GM18519 (cell line): ENCODE data around the gene SH3GLB1.
"Not testable (repeated sequence)": the region's sequence is repeated elsewhere in the genome, so short reads cannot be mapped to it uniquely, and the experiment has no call there.

Experiments used
- ATAC-seq: cut with Tn5 transposase; IDR thresholded peaks from one replicate; pipeline ENCODE4 v1.9.1; 2021; ENCODE audit warnings: mild to moderate bottlenecking, moderate library complexity; ENCODE audit not compliant: unreplicated experiment, low FRiP score

Gene SH3GLB1

GRCh38 chr1:86704458-86704971, at the start of gene SH3GLB1:
Gene SH3GLB1 (plus strand): TSS chr1:86704576. CDS start chr1:86704900, 324 bp downstream.
- peak; percentile 76 for ATAC-seq

GRCh38 chr1:86658381-86658780, 46.0 kb upstream of the SH3GLB1 start:
- ATAC-seq: not testable (repeated sequence)

DNA sequence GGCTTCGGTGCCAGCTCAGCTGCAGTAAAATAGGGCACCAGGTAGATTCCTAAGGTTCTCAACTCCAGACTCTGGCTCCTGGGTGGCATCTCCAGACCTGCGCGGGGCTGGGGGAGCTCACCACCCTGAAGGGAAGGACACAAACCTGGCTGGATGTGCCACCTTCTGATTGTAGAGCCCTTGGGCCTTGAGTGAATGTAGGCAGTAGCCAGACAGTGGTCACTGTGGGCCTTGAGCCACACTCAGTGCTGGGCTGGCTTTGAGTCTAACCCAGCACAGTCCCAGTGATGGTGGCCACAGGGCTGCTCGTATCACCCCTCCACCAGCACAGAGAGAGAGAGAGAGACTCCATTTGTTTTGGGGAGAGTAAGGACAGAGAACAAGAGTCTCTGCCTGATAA, 38.0 kb upstream of the SH3GLB1 start:
- ATAC-seq: no peak

DNA sequence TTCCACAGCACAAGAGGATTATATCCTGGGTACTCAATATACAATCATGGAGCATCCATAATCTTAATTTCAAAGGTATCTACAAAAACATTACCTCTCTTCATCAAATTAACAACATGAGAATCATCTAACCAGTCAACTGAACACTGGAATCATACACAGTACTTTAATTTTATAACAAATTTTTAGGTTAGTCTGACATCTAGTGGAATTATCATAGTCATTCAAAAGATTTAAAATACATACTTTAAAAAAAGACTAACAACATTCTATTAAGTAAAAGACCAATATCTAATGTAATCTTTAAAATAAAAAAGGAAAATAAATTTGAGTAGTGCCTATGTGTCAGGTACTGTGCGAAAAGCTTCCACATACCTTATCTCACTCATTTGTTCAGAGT, 16.8 kb upstream of the SH3GLB1 start:
- no peak for ATAC-seq

GRCh38 chr1:86692641-86693040, 11.7 kb upstream of the SH3GLB1 start:
- no peak for ATAC-seq

DNA sequence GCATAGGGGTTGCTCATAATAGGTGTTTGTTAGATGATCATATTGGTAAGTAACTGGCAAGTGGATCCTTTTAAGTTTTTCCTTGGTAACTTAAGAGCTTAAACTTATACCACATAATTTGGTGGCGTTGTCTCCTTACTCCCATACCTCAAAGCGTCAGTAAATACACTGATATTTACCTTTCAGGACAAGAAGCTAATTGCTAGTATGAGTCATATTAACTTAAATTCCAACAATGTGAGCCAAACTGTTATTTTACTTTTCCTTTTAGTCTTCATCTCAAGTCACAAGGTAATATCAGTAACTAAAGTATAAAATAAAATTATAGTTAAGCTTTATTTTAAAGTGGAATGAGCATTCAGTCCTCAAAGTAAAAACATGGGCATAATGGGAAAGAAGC, 9.0 kb upstream of the SH3GLB1 start:
- ATAC-seq: no peak

GRCh38 chr1:86696522-86696921, 7.9 kb upstream of the SH3GLB1 start:
- no peak for ATAC-seq

- ATAC-seq: no peak
These were observed 5.2 kb upstream of the SH3GLB1 start for GRCh38 chr1:86699186-86699585.

DNA sequence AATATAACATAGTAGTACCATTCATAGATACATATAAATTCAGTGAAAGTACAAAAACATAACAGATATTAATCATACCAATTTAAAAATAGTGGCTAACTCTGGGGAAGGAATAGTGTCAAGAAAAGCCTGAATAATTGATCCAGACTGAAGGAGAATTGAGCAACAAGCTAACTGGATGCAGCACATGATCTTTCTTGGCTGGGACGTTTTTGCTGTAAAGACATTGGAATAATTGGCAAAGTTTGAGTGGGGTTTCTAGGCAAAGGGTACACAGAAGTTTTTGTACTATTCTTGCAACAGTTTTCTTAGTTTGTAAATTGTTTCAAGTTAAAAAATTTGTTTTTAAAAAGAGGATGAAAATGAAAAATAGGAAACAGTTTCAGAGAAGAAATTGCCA, 2.6 kb upstream of the SH3GLB1 start:
- no peak for ATAC-seq

DNA sequence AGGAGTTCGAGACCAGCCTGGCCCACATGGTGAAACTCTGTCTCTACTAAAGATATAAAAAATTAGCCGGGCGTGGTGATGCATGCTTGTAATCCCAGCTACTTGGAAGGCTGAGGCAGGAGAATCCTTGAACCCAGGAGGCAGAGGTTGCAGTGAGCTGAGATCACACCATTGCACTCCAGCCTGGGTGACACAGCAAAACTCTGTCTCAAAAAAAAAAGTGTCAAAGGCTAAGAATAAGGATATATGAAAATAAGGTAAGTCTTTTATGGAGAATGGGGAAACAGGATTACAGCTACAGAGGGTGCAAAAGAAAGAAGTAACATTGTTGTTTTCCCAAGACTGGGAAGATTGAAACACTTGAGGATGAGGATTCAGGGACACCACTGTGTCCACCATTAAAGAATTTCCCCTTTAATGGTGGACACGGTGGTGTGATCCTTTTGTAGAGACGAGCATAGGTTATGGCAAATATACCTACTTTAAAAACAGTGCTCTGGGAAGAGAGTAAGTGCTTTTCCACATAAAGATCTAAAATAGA, 1.4 kb upstream of the SH3GLB1 start:
- ATAC-seq: not testable (repeated sequence)

- peak; percentile 24 for ATAC-seq
These were observed 499 bp upstream of the SH3GLB1 start for GRCh38 chr1:86703696-86704457.

DNA sequence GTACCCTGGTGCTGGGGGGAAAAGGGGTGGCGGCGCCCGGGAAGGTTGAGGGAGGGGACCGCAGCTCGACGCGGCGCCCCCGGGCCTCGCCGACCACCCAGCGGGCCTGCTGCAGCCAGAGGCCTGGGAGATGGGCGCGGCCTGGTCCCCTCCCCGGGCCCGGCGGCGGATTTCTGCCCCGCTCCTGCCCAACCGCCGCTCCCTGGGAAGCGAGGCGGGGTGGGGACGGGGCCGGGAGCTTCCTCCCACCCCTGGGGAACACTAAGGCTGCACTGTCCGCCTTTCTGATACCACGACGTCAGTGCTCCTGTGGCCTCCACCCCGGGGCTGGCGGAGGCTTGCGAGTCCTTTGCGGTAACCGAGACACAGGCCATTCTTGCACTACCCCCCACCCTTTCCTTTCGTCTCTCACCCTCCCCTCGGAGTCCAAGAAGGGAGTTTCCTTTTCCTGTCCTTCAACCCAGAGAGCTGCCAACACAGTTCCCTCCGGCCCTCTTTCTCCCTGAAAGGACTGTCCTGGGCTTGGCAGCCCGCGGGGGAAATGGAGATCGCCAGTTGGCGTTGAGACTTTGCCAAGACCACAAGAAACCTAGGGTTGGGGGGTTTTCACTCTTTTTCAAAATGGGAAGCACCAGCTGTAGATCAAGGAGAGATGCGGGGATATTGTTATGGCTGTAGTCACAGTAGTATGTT, 742 bp downstream of the SH3GLB1 start:
- ATAC-seq: peak; percentile 7

DNA sequence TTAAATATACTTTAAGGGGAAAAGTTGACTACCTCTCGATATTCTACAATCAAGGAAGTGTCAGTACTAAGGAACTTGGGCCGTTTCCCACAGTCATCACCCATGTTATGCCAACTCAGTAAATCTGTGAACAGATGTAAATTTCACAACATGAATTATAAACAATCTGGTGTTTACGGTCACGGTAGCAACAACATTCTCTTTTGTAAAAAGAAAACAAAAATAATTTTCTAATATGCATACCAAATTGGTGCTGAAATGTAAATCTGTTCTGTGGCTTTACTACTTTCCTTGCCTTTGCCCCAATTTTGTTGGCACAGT, 1.2 kb downstream of the SH3GLB1 start:
- ATAC-seq: no peak

- ATAC-seq: no peak
These were observed 1.8 kb downstream of the SH3GLB1 start for GRCh38 chr1:86706018-86706635.

- no peak for ATAC-seq
These were observed 4.5 kb downstream of the SH3GLB1 start for GRCh38 chr1:86708920-86709319.

GRCh38 chr1:86712088-86712860, 7.9 kb downstream of the SH3GLB1 start:
- no peak for ATAC-seq

DNA sequence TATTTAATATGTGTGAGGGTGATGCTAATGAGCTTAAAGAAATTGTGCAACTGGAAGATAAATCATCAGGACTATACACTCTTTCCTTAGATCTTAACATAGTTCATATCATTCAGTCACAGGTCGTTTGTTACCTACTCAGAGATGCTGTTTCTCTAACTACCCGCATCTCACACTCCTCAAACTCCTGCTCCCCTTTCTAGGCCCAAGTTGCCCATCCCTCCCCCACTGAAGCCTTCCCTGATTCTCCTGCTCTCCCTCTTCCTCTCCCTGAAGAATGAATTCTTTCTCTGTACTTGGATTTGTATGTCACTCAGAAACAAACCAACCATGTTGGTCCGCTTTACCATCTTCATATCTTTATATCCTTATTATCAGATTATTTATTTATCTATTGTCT, 9.1 kb downstream of the SH3GLB1 start:
- no peak for ATAC-seq

DNA sequence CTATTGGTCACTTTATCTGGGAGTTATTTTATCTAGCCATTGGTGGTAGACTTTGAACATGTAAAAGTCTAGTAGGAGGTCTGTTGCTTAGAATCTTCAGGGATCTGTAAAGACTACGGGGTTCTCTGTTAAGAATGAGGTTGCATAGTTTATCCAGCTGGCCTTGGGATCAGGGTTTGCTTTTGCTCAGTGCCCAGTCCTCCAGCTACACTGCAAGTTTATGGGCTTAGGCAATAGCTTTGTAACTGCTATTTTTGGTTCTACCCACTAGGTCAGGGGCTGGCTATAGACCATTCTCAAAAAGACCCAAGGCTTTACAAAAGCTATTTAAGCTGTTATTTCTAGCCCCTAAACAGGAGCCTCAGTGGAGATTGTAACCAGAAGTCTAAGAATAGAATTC, 9.8 kb downstream of the SH3GLB1 start:
- no peak for ATAC-seq

GRCh38 chr1:86714561-86715244, 10.3 kb downstream of the SH3GLB1 start:
- ATAC-seq: no peak

DNA sequence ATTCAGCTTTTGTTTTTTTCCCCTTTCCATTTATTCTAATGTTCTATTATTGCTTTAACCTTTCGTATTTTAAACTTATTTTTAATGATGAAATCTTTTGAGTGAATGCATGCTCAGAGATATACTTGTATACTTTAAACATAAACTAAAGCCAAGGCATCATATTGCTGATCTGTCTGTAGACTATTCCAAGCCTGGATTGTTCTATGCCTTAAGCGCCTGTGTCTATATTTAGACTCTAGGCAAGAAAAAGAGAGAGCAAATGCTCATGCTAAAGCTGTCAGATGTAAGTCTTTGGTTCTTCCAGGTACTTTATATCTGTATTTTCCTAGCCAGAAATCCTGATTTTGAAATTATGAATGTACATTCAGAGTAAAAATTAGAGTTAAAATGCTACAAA, 14.4 kb downstream of the SH3GLB1 start:
- no peak for ATAC-seq
